WI38 (cell line): ENCODE measurements around the gene NR3C2.

Source experiments
- H3K4me3 ChIP-seq: 2 replicates; pipeline ENCODE4 v1.5.1; 2011; ENCODE audit warnings: low read depth, mild to moderate bottlenecking, control low read depth, low read length
- CTCF ChIP-seq: IDR thresholded peaks from 2 replicates; pipeline ENCODE4 v1.5.1; 2012; ENCODE audit warnings: low read depth, mild to moderate bottlenecking, control low read depth, low read length

The NR3C2 gene

GRCh38 chr4:148299337-148299736, 142.9 kb downstream of the NR3C2 start:
- no peak for TF ChIP-seq CTCF

GRCh38 chr4:148296498-148296897, 145.7 kb downstream of the NR3C2 start:
- no peak overlapping the region for H3K4me3 ChIP-seq
- TF ChIP-seq CTCF, result no peak

More at GRCh38 chr4:148299337-148299736, 142.9 kb downstream of the NR3C2 start:
- no peak overlapping the region for H3K4me3 ChIP-seq

- no peak for TF ChIP-seq CTCF
- H3K4me3 ChIP-seq, result no peak overlapping the region
Measured at GRCh38 chr4:148295642-148296041, 146.6 kb downstream of the NR3C2 start.

GRCh38 chr4:148293571-148293970, 148.6 kb downstream of the NR3C2 start:
- no peak overlapping the region for H3K4me3 ChIP-seq
- TF ChIP-seq CTCF, result no peak

GRCh38 chr4:148292686-148293085, 149.5 kb downstream of the NR3C2 start:
- H3K4me3 ChIP-seq, result no peak overlapping the region
- no peak for TF ChIP-seq CTCF

- H3K4me3 ChIP-seq, result no peak overlapping the region
- no peak for TF ChIP-seq CTCF
Measured at GRCh38 chr4:148289740-148290139, 152.5 kb downstream of the NR3C2 start.

- TF ChIP-seq CTCF, result no peak
- H3K4me3 ChIP-seq, result no peak overlapping the region
Measured at GRCh38 chr4:148288448-148288847, 153.8 kb downstream of the NR3C2 start.
